ENCODE measurements around the gene CD14.
"Not testable (repeated sequence)": the region's sequence is repeated elsewhere in the genome, so short reads cannot be mapped to it uniquely, and the experiment has no call there.

CD14 gene

GRCh38 chr5:140632366-140633020 lies 482 bp downstream of the CD14 start:
- no peak for TF ChIP-seq CTCF (IDR thresholded peaks at IDR 0.05; ENCODE audit: extremely low read depth, missing control alignments)
- DNase-seq (ENCODE audit: low spot score) = peak; percentile 44

- TF ChIP-seq CTCF (IDR thresholded peaks at IDR 0.05; ENCODE audit: extremely low read depth, missing control alignments) = no peak
- DNase-seq (ENCODE audit: low spot score) = peak; percentile 26
These were observed 1.1 kb downstream of the CD14 start for GRCh38 chr5:140631831-140632365.

GRCh38 chr5:140631036-140631417 lies 1.9 kb downstream of the CD14 start:
- no peak for DNase-seq (ENCODE audit: low spot score)
- no peak for TF ChIP-seq CTCF (IDR thresholded peaks at IDR 0.05; ENCODE audit: extremely low read depth, missing control alignments)

DNA sequence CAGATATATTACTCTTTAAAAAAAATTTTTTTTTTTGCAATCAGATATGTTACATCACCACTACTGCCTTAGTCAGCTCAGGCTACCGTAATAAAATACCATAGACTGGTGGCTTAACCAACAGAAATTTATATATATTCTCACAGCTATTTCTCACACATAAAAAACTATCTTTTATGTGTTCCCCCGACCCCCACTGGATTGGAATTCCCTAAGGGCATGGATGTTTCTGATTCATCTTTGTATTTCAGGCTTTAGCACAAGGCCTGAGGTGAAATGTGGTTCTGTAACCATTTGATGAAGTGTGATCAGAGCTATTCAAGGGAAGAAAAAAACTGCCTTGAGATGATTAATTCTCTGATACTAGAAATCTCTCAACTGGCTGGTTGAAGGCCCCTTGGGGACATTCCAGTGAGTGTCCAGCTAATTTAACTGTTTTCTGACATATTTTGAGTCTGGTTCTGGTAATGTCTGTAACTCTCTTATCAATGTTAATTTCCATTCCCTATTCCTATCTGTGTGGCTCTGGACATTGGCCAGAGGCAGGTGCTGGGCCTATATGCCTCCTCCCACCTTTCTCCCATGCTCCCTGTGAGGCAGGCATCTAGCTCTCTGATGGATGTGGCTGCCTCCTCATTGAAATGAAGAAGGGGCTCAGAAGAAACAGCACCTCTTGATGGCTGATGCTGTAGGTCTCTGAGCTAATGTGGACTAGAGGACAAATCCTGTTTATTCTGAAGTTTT lies 2.5 kb downstream of the CD14 start:
- TF ChIP-seq CTCF (IDR thresholded peaks at IDR 0.05; ENCODE audit: extremely low read depth, missing control alignments) = no peak
- DNase-seq (ENCODE audit: low spot score) = no peak

- no peak for DNase-seq (ENCODE audit: low spot score)
- TF ChIP-seq CTCF (IDR thresholded peaks at IDR 0.05; ENCODE audit: extremely low read depth, missing control alignments) = no peak
These were observed 4.3 kb downstream of the CD14 start for GRCh38 chr5:140628711-140629110.

DNA sequence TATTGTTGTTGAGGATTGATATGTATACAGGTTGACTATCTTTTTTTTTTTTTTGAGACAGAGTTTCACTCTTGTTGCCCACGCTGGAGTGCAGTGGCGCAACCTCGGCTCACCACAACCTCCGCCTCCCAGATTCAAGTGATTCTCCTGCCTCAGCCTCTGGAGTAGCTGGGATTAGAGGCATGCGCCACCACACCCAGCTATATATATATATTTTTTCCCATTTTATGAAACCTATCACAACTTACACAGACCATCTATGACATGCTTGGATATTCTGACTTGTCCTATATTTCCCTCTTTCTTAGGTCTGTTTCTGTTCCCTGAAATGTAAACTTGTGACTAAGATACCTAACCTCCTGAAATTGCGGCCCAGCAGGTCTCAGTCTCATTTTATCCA lies 5.0 kb downstream of the CD14 start:
- TF ChIP-seq CTCF (IDR thresholded peaks at IDR 0.05; ENCODE audit: extremely low read depth, missing control alignments) = no peak
- DNase-seq (ENCODE audit: low spot score) = no peak

DNA sequence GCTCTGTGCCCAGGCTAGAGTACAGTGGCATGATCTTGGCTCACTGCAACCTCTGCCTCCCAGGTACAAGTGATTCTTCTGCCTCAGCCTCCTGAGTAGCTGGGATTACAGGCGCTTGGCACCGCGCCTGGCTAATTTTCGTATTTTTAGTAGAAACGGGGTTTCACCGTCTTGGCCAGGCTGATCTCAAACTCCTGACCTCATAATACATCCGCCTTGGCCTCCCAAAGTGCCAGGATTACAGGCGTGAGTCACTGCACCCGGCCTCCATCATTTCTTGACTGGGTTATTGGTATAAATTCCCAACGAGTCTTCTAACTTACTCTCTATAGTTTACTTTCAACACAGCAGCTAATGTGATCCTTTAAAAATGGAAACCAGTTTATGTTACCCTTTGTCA lies 8.1 kb downstream of the CD14 start:
- DNase-seq (ENCODE audit: low spot score) = not testable (repeated sequence)

- DNase-seq (ENCODE audit: low spot score) = not testable (repeated sequence)
These were observed 9.9 kb downstream of the CD14 start for GRCh38 chr5:140623061-140623460.
